Astrocyte of the cerebellum (primary cell): ENCODE data around the gene AMIGO3.
A peak's percentile ranks its signal among the peaks of the same experiment; 100 is the strongest.

Experiments
- DNase-seq: peaks from one replicate; pipeline ENCODE4 v3.0.0-alpha.2; 2011; ENCODE audit warnings: low read depth
- H3K4me3 ChIP-seq: 2 replicates; pipeline ENCODE4 v1.5.1; 2011; ENCODE audit warnings: mild to moderate bottlenecking, low read depth, low read length, moderate library complexity
- in situ Hi-C: cut with HindIII; loops from 2 replicates; pipeline ENCODE4 v1.10.0; 2017; ENCODE audit warnings: low sequenced_read_pairs
- TF ChIP-seq, protein P1 (sequence below): IDR thresholded peaks from 2 replicates; pipeline ENCODE4 v1.5.1; 2012; ENCODE audit warnings: low read length, low read depth, moderate library complexity, mild to moderate bottlenecking; ENCODE audit errors: missing control alignments

The AMIGO3 gene

DNA sequence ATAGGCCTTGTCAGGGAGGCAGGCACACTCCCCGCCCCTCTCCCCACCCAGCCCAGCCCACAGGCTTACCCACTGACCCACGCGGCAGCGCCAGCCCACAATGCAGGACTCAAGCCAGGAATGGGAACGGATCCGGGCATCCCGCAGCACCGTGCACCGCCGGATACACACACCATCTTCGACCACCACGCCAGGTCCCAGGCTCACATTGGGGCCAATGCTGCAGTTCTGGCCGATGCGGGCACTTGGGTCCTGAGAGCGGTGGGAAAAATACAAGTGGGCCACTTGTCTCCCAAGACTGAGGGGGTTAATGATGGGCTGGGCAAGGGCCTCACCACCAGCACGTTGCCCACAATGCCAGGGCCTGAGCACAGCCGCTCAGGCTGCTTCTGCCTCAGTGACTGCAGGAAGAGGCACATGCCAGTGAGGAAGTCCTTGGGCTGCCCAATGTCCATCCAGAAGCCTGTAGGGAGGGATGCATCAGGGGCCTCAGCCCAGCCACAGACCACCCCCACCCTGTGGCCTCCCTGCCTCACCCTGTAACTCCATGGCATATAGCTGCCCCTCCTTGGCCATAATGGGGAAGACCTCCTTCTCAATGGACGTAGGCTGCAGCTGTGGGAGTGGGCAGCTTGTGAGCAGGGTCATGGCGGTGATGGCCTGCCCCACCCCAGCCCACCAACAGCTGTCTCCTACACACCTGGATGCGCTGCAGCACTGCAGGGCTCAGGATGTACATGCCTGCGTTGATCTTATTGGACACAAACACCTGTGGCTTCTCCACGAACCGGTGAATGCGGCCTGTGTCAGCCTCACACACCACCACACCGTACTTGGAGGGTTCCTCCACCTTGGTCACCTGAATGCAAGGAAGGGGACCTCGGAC is 2.7 kb upstream of the AMIGO3 start:
- in situ Hi-C loops, result no loop called here
- no peak for DNase-seq
- TF ChIP-seq, protein P1, sequence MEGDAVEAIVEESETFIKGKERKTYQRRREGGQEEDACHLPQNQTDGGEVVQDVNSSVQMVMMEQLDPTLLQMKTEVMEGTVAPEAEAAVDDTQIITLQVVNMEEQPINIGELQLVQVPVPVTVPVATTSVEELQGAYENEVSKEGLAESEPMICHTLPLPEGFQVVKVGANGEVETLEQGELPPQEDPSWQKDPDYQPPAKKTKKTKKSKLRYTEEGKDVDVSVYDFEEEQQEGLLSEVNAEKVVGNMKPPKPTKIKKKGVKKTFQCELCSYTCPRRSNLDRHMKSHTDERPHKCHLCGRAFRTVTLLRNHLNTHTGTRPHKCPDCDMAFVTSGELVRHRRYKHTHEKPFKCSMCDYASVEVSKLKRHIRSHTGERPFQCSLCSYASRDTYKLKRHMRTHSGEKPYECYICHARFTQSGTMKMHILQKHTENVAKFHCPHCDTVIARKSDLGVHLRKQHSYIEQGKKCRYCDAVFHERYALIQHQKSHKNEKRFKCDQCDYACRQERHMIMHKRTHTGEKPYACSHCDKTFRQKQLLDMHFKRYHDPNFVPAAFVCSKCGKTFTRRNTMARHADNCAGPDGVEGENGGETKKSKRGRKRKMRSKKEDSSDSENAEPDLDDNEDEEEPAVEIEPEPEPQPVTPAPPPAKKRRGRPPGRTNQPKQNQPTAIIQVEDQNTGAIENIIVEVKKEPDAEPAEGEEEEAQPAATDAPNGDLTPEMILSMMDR, result no peak
- peak overlapping the region; percentile 94 for H3K4me3 ChIP-seq

DNA sequence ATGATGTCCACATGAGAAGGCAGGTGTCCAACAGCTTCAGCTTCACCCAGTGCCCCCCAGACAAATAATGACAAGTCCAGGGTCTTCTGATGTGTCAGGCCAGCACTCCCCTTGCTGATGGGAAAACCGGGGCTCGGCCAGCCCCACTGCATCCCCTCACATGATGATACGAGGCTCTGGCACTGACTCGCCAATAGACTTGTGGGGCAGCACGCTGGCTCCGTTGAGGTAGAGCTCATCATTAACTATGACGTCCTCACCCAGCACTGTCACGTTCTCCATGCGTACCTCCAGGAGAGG is 2.1 kb upstream of the AMIGO3 start:
- no peak overlapping the region for H3K4me3 ChIP-seq
- TF ChIP-seq, protein P1, result no peak
- in situ Hi-C loops, result no loop called here
- DNase-seq, result no peak

DNA sequence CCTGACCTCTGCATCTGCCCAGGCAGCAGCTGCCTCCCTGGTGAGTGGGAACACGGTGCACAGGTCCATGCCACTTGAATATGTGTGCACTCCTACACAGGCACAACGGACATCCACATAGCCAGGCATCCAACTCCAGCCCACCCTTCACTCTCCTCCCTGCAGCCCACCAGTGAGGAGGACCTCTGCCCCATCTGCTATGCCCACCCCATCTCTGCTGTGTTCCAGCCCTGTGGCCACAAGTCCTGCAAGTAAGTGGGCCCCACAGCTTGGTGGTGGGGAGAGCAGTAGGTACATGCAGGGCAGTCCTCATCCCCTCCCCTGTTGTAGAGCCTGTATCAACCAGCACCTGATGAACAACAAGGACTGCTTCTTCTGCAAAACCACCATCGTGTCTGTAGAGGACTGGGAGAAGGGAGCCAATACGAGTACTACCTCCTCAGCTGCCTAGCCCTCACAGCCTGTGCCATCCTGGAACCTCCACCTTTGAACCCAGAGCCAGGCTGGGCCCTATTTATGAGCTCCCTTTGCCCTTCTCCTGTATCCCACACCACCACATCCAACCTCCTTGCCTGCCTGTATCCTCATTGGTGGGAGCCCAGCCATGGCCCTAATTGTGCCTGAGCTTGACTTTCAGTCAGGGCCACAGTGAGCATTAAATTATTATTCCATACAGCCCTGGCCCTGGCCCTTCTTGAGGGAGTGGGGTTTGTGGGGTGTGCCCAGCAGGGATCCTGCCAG is 1.5 kb upstream of the AMIGO3 start:
- in situ Hi-C loops, result no loop called here
- no peak for DNase-seq
- TF ChIP-seq, protein P1, result no peak
- H3K4me3 ChIP-seq, result no peak overlapping the region

DNA sequence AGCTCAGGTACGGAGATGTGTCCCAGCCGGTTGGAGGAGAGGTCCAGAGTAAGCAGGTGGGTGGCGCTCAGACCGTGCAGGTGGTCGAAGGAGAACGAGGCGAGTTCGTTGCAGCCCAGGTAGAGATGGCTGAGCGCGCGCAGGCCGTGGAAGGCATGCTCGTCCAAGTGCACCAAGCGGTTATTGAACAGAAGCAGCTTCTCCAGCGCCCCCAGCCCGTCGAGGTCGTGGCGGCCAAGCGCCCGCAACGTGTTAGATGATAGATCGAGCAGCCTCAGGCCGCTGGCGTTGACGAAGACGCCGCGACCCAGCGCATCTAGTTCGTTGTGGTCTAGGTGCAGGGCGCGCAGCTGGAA is 648 bp downstream of the AMIGO3 start:
- DNase-seq, result no peak
- TF ChIP-seq, protein P1, result no peak

DNA sequence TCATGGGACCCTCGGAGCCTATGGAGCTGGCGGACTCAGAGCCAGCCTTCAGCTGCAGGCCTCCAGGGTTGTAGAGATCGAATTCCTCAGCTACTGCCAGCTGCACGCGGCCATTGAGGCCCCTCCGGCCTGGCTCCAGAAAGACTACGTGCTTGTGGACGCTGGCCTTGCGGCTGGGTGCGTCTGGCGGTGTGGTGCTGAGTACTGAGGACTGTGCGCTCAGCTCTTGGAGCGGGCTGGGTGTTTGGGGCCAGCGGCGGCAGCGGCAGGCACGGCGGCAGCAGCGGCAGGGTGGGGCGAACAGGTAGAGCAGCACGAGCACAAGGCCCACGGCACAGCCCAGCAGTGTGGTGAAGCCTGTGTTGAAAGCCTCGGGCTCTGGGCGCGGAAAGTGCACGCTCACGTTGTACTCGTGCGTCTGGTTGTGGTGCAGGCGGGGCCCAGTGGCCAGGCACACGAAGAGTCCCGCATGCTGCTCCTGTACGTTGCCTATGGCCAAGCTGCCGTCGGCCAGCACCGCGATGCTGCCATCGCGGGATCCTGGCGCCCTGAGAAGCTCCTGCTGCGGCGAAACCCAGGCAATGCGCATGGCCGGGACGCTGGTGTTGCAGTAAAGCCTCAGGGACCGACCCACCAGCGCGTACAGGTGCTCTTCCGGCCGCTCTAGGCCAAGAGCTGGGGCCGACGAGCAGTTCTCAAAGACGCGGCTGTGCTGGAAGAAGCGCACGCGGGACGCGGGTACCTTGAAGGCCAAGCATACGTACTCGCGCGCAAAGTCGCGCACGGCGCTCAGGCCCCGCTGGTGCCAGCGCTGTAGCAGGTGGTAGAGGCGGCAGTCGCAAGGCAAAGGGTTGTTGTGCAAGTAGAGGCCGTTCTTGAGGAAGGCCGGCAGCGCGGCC is 1.3 kb downstream of the AMIGO3 start:
- DNase-seq, result no peak
- no peak overlapping the region for H3K4me3 ChIP-seq
- in situ Hi-C loops, result no loop called here

More for the DNA sequence above, 648 bp downstream of the AMIGO3 start:
- peak overlapping the region; percentile 39 for H3K4me3 ChIP-seq
- in situ Hi-C loops, result no loop called here

More for the DNA sequence above, 1.3 kb downstream of the AMIGO3 start:
- TF ChIP-seq, protein P1, result no peak
